ENCODE data around the gene SULT4A1.

GRCh38 chr22:43850529-43850928, 11.8 kb downstream of the SULT4A1 start:
- TF ChIP-seq CTCF (IDR thresholded peaks at IDR 0.05): no peak
- TF ChIP-seq PBX3 (IDR thresholded peaks at IDR 0.05): no peak
- TF ChIP-seq CEBPB (IDR thresholded peaks at IDR 0.05): no peak
- no peak for TF ChIP-seq POLR2A (IDR thresholded peaks at IDR 0.05; ENCODE audit: low read length)
- TF ChIP-seq SMC3 (IDR thresholded peaks at IDR 0.05): no peak
- TF ChIP-seq JUN (IDR thresholded peaks at IDR 0.05): no peak
- TF ChIP-seq EP300 (IDR thresholded peaks at IDR 0.05): no peak
- no peak for TF ChIP-seq MYC (IDR thresholded peaks at IDR 0.05; ENCODE audit: borderline replicate concordance, low read length)
- no peak for TF ChIP-seq RFX5 (IDR thresholded peaks at IDR 0.05)
- no peak for TF ChIP-seq BCL3 (IDR thresholded peaks at IDR 0.05)
- no peak for TF ChIP-seq MAZ (IDR thresholded peaks at IDR 0.05; ENCODE audit: borderline replicate concordance, low read depth, low read length)
- TF ChIP-seq REST (IDR thresholded peaks at IDR 0.05): no peak
- TF ChIP-seq KDM1A (IDR thresholded peaks at IDR 0.05; ENCODE audit: low read depth): no peak

Measured in A549 (cell line).